Brain microvascular endothelial cell (primary cell): Measurements from ENCODE around the gene CACNA2D2.

ENCODE experiments used
- DNase-seq: peaks from one replicate; pipeline ENCODE4 v3.0.0-alpha.2; 2020
- H3K27ac ChIP-seq: fragments of 250-450 bp; sonication (Bioruptor Pico); 2 replicates; pipeline ENCODE4 v1.5.1; 2020; ENCODE audit warnings: mild to moderate bottlenecking, moderate library complexity
- H3K27me3 ChIP-seq: fragments of 250-450 bp; sonication (Bioruptor Pico); replicated peaks from 2 replicates; pipeline ENCODE4 v1.5.1; 2020; ENCODE audit warnings: mild to moderate bottlenecking
- H3K36me3 ChIP-seq: fragments of 250-450 bp; sonication (Bioruptor Pico); replicated peaks from 2 replicates; pipeline ENCODE4 v1.5.1; 2020; ENCODE audit warnings: mild to moderate bottlenecking
- H3K4me3 ChIP-seq: 2 replicates; pipeline ENCODE4 v1.5.1; 2011; ENCODE audit warnings: low read depth, mild to moderate bottlenecking, control low read depth, low read length, moderate library complexity
- in situ Hi-C: cut with HindIII; loops from 2 replicates; pipeline ENCODE4 v1.10.0; 2017; ENCODE audit warnings: low sequenced_read_pairs, low pct_ligation_motif_present
- TF ChIP-seq, protein P1 (sequence below): IDR thresholded peaks from 2 replicates; pipeline ENCODE4 v1.5.1; 2011; ENCODE audit warnings: low read depth, mild to moderate bottlenecking, moderate library complexity, low read length, control low read depth, inconsistent platforms; ENCODE audit errors: missing control alignments

Gene CACNA2D2

GRCh38 chr3:50354850-50355249 is 148.6 kb downstream of the CACNA2D2 start:
- TF ChIP-seq, protein P1, sequence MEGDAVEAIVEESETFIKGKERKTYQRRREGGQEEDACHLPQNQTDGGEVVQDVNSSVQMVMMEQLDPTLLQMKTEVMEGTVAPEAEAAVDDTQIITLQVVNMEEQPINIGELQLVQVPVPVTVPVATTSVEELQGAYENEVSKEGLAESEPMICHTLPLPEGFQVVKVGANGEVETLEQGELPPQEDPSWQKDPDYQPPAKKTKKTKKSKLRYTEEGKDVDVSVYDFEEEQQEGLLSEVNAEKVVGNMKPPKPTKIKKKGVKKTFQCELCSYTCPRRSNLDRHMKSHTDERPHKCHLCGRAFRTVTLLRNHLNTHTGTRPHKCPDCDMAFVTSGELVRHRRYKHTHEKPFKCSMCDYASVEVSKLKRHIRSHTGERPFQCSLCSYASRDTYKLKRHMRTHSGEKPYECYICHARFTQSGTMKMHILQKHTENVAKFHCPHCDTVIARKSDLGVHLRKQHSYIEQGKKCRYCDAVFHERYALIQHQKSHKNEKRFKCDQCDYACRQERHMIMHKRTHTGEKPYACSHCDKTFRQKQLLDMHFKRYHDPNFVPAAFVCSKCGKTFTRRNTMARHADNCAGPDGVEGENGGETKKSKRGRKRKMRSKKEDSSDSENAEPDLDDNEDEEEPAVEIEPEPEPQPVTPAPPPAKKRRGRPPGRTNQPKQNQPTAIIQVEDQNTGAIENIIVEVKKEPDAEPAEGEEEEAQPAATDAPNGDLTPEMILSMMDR: no peak
- Histone ChIP-seq H3K36me3 (peaks cover 26% of the 10 kb centered on the region), H3K4me3 (no peak overlapping the region), H3K27ac (no peak overlapping the region), H3K27me3 (no peaks in the 10 kb centered on the region)
- in situ Hi-C loops: no loop called here
- DNase-seq: no peak

- TF ChIP-seq, protein P1: no peak
- H3K36me3 ChIP-seq: peaks cover 26% of the 10 kb centered on the region
Measured at GRCh38 chr3:50354186-50354764, 149.2 kb downstream of the CACNA2D2 start.

GRCh38 chr3:50353245-50354004 is 150.0 kb downstream of the CACNA2D2 start:
- no peaks in the 10 kb centered on the region for H3K27me3 ChIP-seq
- TF ChIP-seq, protein P1: no peak
- in situ Hi-C loops: no loop called here
- no peak overlapping the region for H3K4me3 ChIP-seq
- DNase-seq: no peak
- peaks cover 26% of the 10 kb centered on the region for H3K36me3 ChIP-seq
- H3K27ac ChIP-seq: peak overlapping the region; percentile 15

More at GRCh38 chr3:50354186-50354764, 149.2 kb downstream of the CACNA2D2 start:
- in situ Hi-C loops: no loop called here
- H3K27me3 ChIP-seq: no peaks in the 10 kb centered on the region
- no peak overlapping the region for H3K4me3 ChIP-seq
- no peak for DNase-seq
- H3K27ac ChIP-seq: no peak overlapping the region

DNA sequence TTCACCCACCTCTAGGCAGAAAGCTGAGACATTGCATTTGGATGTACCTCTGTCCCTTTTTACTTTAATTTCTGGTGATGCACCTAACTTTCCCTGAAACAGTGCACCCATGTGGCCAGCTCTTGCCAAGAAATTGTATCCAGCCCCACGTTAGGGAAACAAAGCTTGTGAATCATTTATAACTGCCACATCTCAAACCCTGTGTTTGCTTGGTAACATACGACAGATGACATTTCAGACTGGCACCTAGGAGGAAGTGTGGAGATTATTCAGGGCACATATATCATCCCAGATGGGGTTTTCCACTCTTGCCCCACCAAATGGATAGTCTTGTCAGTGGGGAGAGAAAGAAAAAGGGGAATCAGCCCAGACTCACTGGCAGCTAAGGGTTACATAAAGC is 150.7 kb downstream of the CACNA2D2 start:
- Histone ChIP-seq H3K27ac (peak overlapping the region; percentile 15), H3K4me3 (no peak overlapping the region), H3K27me3 (no peaks in the 10 kb centered on the region), H3K36me3 (peaks cover 26% of the 10 kb centered on the region)
- TF ChIP-seq, protein P1: peak; percentile 58
- in situ Hi-C loops: no loop called here
- no peak for DNase-seq

- no peak for DNase-seq
- Histone ChIP-seq H3K4me3 (peak overlapping the region; percentile 96), H3K36me3 (peaks cover 29% of the 10 kb centered on the region), H3K27ac (no peak overlapping the region), H3K27me3 (no peaks in the 10 kb centered on the region)
- TF ChIP-seq, protein P1: no peak
- in situ Hi-C loops: no loop called here
Measured at GRCh38 chr3:50351323-50351697, 152.1 kb downstream of the CACNA2D2 start.
